Stimulated activated CD8-positive, alpha-beta memory T cell treated with anti-CD3 and anti-CD28 coated beads, Interleukin-12 subunit alpha, Interleukin-12 subunit beta, amount 100 ng/mL, for 24 hours (primary cell): ENCODE results near the gene SURF6.
"Not testable (repeated sequence)": the region's sequence is repeated elsewhere in the genome, so short reads cannot be mapped to it uniquely, and the experiment has no call there.

ENCODE experiments used
- DNase-seq: peaks from one replicate; pipeline ENCODE4 v3.0.0-alpha.2; 2020; ENCODE audit errors: extremely low read depth

The SURF6 gene

GRCh38 chr9:133299996-133300395, 36.0 kb downstream of the SURF6 start:
- DNase-seq, result not testable (repeated sequence)

- DNase-seq, result no peak
Observed at GRCh38 chr9:133294257-133294656, 41.7 kb downstream of the SURF6 start.

GRCh38 chr9:133290751-133291302, 45.2 kb downstream of the SURF6 start:
- no peak for DNase-seq

- DNase-seq, result no peak
Observed at GRCh38 chr9:133286523-133286922, 49.5 kb downstream of the SURF6 start.

GRCh38 chr9:133285252-133285775, 50.7 kb downstream of the SURF6 start:
- DNase-seq, result no peak

- no peak for DNase-seq
Observed at GRCh38 chr9:133284362-133284761, 51.6 kb downstream of the SURF6 start.

- not testable (repeated sequence) for DNase-seq
Observed at GRCh38 chr9:133283255-133284032, 52.5 kb downstream of the SURF6 start.

GRCh38 chr9:133282464-133283238, 53.3 kb downstream of the SURF6 start:
- no peak for DNase-seq

GRCh38 chr9:133280392-133280791, 55.6 kb downstream of the SURF6 start:
- no peak for DNase-seq
